Esophagus squamous epithelium (tissue), 4 donors: ENCODE data around the gene WASHC4.

Experiments
- POLR2A ChIP-seq, 4 donors: fragments of 450-650 bp; IDR thresholded peaks; one replicate each; pipeline ENCODE4 v1.6.1; 2017; ENCODE audit warnings: antibody characterized with exemption in 4 of 4, mild to moderate bottlenecking in 4 of 4, moderate library complexity in 3 of 4
- TF ChIP-seq, protein P1 (sequence below), 6 experiments: fragments of 450-650 bp in 4 of 6; fragments of 200-600 bp in 2 of 6; sonication (generic) in 2 of 6; IDR thresholded peaks; one replicate each; pipeline ENCODE4 v1.5.1; 2016 to 2019; ENCODE audit warnings: antibody characterized with exemption in 6 of 6, mild to moderate bottlenecking in 4 of 6, moderate library complexity in 4 of 6

DNA sequence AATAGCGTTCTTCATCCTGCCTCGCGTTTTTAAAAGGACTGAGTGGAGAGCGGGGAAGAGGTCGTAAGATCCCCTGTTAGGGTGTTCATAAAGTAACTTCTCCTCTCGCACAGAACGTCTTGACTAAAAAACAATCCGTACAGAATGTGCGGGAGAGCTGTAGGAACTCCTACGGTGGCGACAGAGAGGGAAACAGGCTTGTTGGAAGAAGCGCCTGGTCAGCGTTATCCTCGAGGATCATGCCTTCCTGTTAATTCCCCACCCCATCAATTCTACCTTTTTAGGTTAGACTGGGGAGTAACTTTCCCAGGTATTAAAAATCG is 399 bp upstream of the WASHC4 start:
- TF ChIP-seq, protein P1, sequence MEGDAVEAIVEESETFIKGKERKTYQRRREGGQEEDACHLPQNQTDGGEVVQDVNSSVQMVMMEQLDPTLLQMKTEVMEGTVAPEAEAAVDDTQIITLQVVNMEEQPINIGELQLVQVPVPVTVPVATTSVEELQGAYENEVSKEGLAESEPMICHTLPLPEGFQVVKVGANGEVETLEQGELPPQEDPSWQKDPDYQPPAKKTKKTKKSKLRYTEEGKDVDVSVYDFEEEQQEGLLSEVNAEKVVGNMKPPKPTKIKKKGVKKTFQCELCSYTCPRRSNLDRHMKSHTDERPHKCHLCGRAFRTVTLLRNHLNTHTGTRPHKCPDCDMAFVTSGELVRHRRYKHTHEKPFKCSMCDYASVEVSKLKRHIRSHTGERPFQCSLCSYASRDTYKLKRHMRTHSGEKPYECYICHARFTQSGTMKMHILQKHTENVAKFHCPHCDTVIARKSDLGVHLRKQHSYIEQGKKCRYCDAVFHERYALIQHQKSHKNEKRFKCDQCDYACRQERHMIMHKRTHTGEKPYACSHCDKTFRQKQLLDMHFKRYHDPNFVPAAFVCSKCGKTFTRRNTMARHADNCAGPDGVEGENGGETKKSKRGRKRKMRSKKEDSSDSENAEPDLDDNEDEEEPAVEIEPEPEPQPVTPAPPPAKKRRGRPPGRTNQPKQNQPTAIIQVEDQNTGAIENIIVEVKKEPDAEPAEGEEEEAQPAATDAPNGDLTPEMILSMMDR (IDR thresholded peaks at IDR 0.05): no peak
- TF ChIP-seq POLR2A (IDR thresholded peaks at IDR 0.05): no peak
